LHCN-M2 (cell line): ENCODE data around the gene NPIPA5. TPM values are rescaled to one million over a fixed set of nuclear protein-coding genes. Genes with fewer than 3 reads are reported as not detected.
A peak's percentile ranks its signal among the peaks of the same experiment; 100 is the strongest.
"Not testable (repeated sequence)": the region's sequence is repeated elsewhere in the genome, so short reads cannot be mapped to it uniquely, and the experiment has no call there.

Experiments
- DNase-seq: peaks from one replicate; pipeline ENCODE4 v3.0.0-alpha.2; 2012; ENCODE audit warnings: low read depth
- polyA plus RNA-seq: library from polyadenylated mRNA; unstranded; fragments of >200 nt; gene quantifications from one replicate; pipeline ENCODE4 v1.2.1, GENCODE V29; 2012; ENCODE audit warnings: missing spikeins
- total RNA-seq: library from RNA; depleted of rRNA; stranded (reverse); fragments of >200 nt; gene quantifications from 2 replicates; pipeline ENCODE4 v1.2.3, GENCODE V29; 2014; rRNA removed

NPIPA5 gene
- total RNA-seq, result 2.4 and 3.6 TPM in 2 replicates
- 4.4 TPM for polyA plus RNA-seq

GRCh38 chr16:15378194-15378593, at the start of gene NPIPA5:
TSS of gene NPIPA5 (minus strand) at chr16:15378294. CDS start at chr16:15378294, 0 bp downstream.
- DNase-seq, result not testable (repeated sequence)

DNA sequence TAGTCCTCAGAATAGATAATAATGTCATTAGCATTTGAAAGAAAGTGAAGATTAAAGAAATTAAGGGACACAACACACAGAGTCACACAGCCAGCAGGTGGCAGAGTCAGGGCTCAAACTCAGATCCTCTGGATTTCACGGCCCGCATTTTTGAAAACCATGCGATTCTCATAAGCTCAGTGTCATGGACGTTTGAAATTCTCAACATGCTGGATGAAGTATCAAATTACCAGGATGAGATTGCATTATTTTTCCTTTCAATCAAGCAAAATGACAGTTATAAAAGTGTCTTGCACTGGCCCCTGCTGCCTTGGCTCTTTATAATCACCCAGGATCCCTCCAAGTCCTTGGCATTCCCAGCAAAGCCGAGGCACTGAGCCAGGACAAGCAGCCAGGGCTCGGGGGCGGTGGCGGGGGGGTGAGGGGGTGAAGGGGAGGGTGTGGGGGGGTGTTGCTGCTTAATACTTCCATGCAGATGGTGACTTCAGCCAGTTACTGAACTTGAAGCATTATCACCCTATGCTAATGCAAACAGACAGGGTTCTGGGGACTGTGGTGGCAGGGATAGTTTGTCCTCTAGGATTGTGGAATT, 49.6 kb upstream of the NPIPA5 start:
- DNase-seq, result peak; percentile 79

- DNase-seq, result no peak
Measured at GRCh38 chr16:15426796-15427195, 48.7 kb upstream of the NPIPA5 start.

- no peak for DNase-seq
Measured at GRCh38 chr16:15425861-15426260, 47.8 kb upstream of the NPIPA5 start.

DNA sequence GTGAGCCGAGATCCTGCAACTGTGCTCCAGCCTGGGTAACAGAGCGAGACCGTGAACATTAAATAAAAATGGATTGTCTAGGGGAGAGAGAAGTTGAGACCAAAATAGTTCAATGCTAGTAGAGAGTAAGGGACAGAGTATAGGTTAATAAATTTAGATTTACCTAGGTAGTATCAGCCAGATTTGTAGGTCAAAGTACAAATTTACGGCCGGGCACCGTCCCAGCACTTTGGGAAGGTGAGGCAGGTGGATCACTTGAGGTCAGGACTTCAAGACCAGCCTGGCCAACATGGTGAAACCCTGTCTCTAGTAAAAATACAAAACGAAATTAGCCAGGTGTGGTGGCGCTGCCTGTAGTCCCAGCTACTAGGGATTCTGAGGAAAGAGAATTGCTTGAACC, 44.1 kb upstream of the NPIPA5 start:
- no peak for DNase-seq

GRCh38 chr16:15421696-15422095, 43.6 kb upstream of the NPIPA5 start:
- not testable (repeated sequence) for DNase-seq

GRCh38 chr16:15418206-15418605, 40.1 kb upstream of the NPIPA5 start:
- DNase-seq, result no peak

GRCh38 chr16:15417197-15417596, 39.1 kb upstream of the NPIPA5 start:
- no peak for DNase-seq

GRCh38 chr16:15415511-15415985, 37.5 kb upstream of the NPIPA5 start:
- peak; percentile 26 for DNase-seq

DNA sequence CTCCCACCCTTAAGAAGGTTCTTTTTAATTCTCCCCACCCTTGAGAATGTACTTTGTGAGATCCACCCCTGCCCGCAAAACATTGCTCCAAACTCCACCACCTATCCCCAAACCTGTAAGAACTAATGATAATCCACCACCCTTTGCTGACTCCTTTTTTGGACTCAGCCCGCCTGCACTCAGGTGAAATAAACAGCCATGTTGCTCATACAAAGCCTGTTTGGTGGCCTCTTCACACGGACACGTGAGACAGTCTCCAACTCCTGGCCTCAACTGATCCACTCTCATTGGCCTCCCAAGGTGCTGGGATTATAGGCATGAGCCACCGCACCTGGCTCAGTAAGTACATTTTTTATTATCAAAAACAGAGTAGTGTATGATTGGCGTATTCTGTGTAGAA, 31.4 kb upstream of the NPIPA5 start:
- not testable (repeated sequence) for DNase-seq

DNA sequence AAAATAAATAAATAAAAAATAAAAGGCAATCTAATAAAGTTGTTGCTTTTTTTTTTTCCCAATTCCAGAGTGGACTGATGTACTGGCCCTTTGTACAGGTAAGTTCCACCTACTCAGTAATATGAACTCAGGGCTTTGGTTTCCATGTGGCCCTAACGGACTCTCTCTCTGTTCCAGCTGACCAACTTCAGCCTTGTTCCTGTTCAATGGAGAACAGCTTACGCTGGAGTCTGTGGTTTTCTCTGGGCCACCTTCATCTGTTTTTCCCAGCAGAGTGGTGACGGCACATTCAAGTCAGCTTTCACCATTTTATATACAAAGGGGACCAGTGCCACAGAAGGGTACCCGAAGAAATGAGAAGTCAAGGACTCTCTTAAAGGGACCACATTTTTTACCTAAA, 29.7 kb upstream of the NPIPA5 start:
- not testable (repeated sequence) for DNase-seq

DNA sequence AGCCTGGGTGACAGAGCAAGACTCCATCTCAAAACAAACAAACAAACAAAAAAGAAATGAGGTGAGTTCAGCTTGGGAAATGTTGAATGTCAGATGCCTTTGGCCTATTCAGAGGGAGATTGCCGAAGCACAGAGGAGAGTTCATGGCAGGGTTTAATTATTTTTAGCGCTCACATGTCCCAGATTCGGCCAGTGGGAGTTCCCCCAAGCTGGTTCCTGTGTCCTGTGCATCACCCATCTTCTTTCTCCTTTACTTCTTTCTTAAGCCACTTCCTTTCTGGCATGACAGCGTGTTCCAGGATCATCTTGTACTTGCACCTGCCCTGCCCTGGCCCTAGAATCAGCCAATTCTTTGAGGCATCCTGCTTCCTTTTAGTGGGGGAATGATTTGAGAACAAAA, 26.7 kb upstream of the NPIPA5 start:
- DNase-seq, result peak; percentile 14

GRCh38 chr16:15404091-15404490, 26.0 kb upstream of the NPIPA5 start:
- not testable (repeated sequence) for DNase-seq

GRCh38 chr16:15403392-15403995, 25.4 kb upstream of the NPIPA5 start:
- no peak for DNase-seq

DNA sequence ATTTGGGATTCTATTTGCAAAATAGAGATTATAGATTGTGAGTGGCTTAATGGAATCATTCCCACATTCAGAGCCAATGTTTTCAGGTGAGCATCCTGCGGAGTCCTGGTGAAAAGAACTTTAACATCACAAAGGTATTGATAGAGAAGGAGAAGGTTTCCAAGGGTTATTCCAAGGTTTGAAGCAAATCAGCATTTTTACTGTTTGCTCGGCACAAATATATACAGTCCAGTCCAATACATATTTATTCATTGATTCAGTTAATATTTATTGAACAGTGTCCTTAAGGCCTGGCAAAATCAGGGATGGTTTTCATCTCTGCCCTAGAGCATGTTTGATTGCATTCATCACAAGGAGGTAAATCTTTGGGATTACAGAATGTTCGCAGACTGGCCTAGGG, 23.9 kb upstream of the NPIPA5 start:
- no peak for DNase-seq

DNA sequence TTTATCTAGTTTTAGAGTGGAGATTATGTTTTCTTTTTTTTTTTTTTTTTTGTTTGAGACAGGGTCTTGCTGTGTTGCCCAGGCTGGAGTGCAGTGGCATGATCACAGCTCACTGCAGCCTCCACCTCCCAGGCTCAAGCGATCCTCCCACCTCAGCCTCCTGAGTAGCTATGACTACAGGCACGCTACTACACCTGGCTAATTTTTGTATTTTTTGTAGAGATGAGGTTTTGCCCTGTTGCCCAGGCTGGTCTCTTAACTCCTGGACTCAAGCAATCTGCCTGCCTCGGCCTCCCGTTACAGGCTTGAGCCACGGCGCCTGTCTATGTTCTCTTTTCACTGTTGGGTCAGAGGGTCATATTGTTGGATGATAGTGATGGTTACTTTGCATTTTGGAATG, 22.2 kb upstream of the NPIPA5 start:
- not testable (repeated sequence) for DNase-seq

DNA sequence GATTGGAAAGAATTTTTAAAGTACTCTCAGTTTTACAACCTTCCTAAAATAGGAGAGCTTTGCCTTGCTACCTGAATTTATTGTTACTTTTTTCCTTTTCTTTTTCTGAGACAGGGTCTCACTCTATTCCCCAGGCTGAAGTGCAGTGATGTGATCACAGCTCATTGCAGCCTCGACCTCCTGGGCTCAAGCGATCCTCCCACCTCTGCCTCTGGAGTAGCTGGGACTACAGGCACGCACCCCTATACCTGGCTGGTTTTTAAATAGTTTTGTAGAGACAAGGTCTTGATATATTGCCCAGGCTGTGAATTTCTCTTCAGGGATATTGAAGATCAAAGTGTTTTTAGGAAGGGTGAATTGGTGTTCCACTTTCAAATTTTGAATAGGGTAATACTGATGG, 21.2 kb upstream of the NPIPA5 start:
- DNase-seq, result no peak

DNA sequence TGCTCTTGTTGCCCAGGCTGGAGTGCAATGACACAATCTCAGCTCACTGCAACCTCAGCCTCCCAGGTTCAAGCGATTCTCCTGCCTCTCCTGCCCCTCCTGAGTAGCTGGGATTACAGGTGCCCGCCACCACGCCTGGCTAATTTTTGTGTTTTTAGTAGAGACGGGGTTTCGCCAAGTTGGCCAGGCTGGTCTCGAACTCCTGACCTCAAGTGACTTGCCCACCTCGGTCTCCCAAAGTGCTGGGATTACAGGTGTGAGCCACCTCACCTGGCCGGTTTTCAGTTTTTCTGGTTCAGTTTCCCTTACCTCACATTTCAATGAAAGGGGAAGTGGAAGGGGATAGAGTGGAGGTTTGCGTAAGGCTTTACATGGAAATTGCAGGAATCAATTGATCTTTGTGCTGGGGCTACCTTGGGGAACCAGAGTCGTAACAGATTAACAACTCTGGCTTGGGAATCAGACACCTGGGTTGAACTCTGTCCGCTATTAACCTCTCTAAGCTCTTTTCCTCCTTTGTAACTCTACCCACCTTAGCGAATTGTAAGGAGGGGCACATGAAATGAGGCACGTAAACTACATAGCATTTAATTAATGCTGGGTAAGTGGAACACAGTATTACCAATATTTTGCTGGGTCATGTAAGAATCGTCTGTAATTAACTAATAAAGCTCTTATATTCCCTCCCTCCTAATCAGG, 20.7 kb upstream of the NPIPA5 start:
- no peak for DNase-seq

GRCh38 chr16:15396948-15397594, 19.0 kb upstream of the NPIPA5 start:
- DNase-seq, result no peak

GRCh38 chr16:15396509-15396829, 18.4 kb upstream of the NPIPA5 start:
- not testable (repeated sequence) for DNase-seq

DNA sequence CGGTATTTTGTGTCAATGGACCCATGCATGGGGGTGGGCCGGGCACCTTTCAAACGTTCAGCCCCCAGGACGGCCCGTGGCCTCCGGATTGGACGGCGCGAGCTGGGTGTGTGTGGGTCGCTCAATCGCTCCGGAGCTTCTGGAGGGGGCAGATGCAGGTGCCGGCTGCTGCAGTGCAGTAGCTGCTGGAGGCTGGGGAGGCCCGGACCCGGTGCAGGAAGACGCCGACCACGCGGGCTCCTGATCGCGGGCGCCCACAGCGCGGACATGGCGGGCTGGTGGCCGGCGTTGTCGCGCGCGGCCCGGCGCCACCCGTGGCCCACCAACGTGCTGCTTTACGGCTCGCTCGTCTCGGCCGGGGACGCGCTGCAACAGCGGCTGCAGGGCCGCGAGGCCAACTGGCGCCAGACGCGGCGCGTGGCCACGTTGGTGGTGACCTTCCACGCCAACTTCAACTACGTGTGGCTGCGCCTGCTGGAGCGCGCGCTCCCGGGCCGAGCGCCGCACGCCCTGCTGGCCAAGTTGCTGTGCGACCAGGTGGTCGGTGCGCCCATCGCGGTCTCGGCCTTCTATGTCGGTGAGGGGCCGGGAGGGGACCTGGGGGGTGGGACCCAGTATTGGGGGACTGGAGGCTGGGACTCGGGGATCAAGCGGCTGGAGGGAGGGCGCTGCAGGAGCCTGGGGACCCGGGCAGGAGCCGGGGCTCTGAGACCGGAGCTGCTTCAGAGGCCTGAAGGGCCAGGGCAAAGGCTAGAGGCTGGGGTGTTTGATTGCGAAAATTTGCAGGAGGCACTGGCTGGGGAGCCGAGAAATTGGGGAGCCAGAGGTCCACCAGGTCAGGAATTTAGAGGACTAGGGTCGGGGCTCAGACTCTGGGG, 17.8 kb upstream of the NPIPA5 start, which contains the start of gene MPV17L:
Gene MPV17L (plus strand): TSS at position 124 of the 878 bp plus-strand sequence. CDS start 144 bp downstream, at position 268.
- DNase-seq, result not testable (repeated sequence)
